Stimulated activated naive CD8-positive, alpha-beta T cell treated with anti-CD3 and anti-CD28 coated beads, Interleukin-15, Interleukin-2, amounts not matched to agents 100 ng/mL and 50 ng/mL, for 24 hours (primary cell): Measurements from ENCODE around the gene COL10A1.

ENCODE experiments used
- H3K27ac Mint-ChIP-seq: one replicate; pipeline ENCODE4 v1.8.0; 2021; ENCODE audit warnings: mild to moderate bottlenecking, mixed read lengths
- H3K27me3 Mint-ChIP-seq: one replicate; pipeline ENCODE4 v1.8.0; 2021; ENCODE audit warnings: mixed read lengths
- H3K36me3 Mint-ChIP-seq: one replicate; pipeline ENCODE4 v1.8.0; 2021; ENCODE audit warnings: low read depth, mixed read lengths
- H3K4me1 Mint-ChIP-seq: one replicate; pipeline ENCODE4 v1.8.0; 2021; ENCODE audit warnings: low read depth, mixed read lengths
- H3K4me3 Mint-ChIP-seq: one replicate; pipeline ENCODE4 v1.8.0; 2021; ENCODE audit warnings: mild to moderate bottlenecking, mixed read lengths
- H3K9me3 Mint-ChIP-seq: one replicate; pipeline ENCODE4 v1.8.0; 2021; ENCODE audit warnings: mixed read lengths

The COL10A1 gene

DNA sequence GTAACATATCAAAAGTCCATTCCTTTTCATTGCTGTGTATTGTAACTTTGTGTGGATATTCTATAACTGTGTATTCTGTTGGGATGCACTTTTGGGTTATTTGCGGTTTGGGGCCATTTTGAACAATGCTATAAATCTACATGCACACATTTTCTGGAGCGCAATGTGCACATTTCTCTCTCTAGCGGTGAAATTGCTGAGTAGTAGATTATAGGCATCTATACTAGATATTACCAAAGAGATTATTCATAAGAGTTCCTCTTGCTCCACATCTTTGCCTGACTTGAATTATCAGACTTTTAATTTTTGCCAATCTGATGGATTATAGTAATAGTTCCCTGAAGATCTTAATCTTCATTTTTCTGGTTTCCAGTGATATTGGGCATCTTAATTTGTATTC, 47.0 kb downstream of the COL10A1 start:
- no peaks in the 10 kb centered on the region for H3K36me3 Mint-ChIP-seq
- no peaks in the 10 kb centered on the region for H3K9me3 Mint-ChIP-seq
- no peaks in the 10 kb centered on the region for H3K4me1 Mint-ChIP-seq
- H3K27ac Mint-ChIP-seq, result no peak overlapping the region
- H3K4me3 Mint-ChIP-seq, result no peak overlapping the region
- H3K27me3 Mint-ChIP-seq, result peaks cover 43% of the 10 kb centered on the region

- H3K9me3 Mint-ChIP-seq, result no peaks in the 10 kb centered on the region
- H3K27ac Mint-ChIP-seq, result no peak overlapping the region
- H3K27me3 Mint-ChIP-seq, result peaks cover 43% of the 10 kb centered on the region
- no peaks in the 10 kb centered on the region for H3K4me1 Mint-ChIP-seq
- H3K36me3 Mint-ChIP-seq, result no peaks in the 10 kb centered on the region
- H3K4me3 Mint-ChIP-seq, result no peak overlapping the region
These were observed 47.4 kb downstream of the COL10A1 start for GRCh38 chr6:116078522-116078921.

DNA sequence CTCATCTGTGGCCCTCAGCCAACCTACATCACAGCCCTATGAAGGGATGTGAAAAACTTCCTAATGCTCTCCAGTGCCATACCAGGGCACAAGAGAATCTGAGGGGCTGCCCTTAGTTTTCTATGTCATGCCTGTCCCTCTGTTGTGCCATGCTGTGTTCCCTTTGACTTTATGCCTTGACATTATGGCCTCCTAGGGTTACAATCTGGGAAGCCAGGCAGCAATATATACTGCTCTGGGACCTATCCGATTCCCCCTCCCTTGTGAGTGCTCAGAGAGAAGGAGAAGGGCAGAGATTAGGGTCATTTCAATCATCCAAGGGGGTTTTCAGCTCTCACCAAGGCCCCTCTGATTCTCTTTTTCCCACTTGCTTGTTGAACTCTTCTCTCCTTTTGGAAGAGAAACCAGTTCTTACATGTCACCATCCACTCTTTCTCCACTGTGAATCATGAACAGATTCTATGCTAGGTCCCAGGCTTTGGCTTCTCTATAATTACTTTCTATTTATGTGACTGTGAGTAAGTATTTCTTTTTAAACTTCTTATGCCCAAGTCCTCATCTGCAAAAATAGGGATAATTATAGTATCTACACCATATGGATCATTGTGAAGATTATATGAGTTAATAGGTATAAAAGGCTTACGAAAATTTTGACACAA, 51.1 kb downstream of the COL10A1 start:
- Mint-ChIP-seq H3K27ac (no peak overlapping the region), H3K27me3 (peaks cover 30% of the 10 kb centered on the region), H3K36me3 (no peaks in the 10 kb centered on the region), H3K9me3 (no peaks in the 10 kb centered on the region), H3K4me1 (no peaks in the 10 kb centered on the region), H3K4me3 (no peak overlapping the region)

GRCh38 chr6:116073765-116074440, 52.0 kb downstream of the COL10A1 start:
- Mint-ChIP-seq H3K36me3 (no peaks in the 10 kb centered on the region), H3K4me3 (no peak overlapping the region), H3K9me3 (no peaks in the 10 kb centered on the region), H3K27ac (no peak overlapping the region), H3K27me3 (peaks cover 30% of the 10 kb centered on the region), H3K4me1 (no peaks in the 10 kb centered on the region)

DNA sequence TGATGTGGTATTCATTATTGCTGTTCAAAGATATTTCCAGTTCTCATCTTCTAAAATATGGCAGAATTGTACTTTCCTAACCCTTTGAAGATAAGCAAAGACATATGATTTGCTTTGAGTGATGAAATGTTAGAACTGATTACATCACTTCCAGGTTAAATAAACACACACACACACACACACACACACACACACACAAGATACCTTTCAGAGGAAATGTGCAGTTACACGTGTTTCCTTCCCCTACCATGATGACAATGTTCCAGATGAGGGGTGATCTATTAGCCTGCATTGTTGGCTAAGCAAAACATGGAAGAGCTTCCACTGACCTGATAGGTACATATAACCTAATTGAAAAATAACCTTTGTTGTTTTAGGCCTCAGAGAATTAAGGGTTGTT, 53.6 kb downstream of the COL10A1 start:
- Mint-ChIP-seq H3K9me3 (no peaks in the 10 kb centered on the region), H3K36me3 (no peaks in the 10 kb centered on the region), H3K27me3 (peaks cover 27% of the 10 kb centered on the region), H3K27ac (no peak overlapping the region), H3K4me1 (no peaks in the 10 kb centered on the region), H3K4me3 (no peak overlapping the region)

- no peaks in the 10 kb centered on the region for H3K36me3 Mint-ChIP-seq
- H3K4me3 Mint-ChIP-seq, result no peak overlapping the region
- no peaks in the 10 kb centered on the region for H3K9me3 Mint-ChIP-seq
- no peak overlapping the region for H3K27ac Mint-ChIP-seq
- H3K27me3 Mint-ChIP-seq, result peaks cover 17% of the 10 kb centered on the region
- no peaks in the 10 kb centered on the region for H3K4me1 Mint-ChIP-seq
These were observed 55.1 kb downstream of the COL10A1 start for GRCh38 chr6:116070616-116071389.

GRCh38 chr6:116070101-116070500, 55.8 kb downstream of the COL10A1 start:
- no peaks in the 10 kb centered on the region for H3K9me3 Mint-ChIP-seq
- peaks cover 18% of the 10 kb centered on the region for H3K27me3 Mint-ChIP-seq
- no peak overlapping the region for H3K4me3 Mint-ChIP-seq
- H3K36me3 Mint-ChIP-seq, result no peaks in the 10 kb centered on the region
- no peak overlapping the region for H3K27ac Mint-ChIP-seq
- H3K4me1 Mint-ChIP-seq, result no peaks in the 10 kb centered on the region
